Panc1 (cell line): Measurements from ENCODE around the gene IL17RE.

Experiments
- CTCF ChIP-seq: fragments of 450-650 bp; IDR thresholded peaks from 2 replicates; pipeline ENCODE4 v1.5.1; 2017; ENCODE audit warnings: mild to moderate bottlenecking
- POLR2AphosphoS5 ChIP-seq: IDR thresholded peaks from 2 replicates; pipeline ENCODE4 v1.6.1; 2012; ENCODE audit warnings: mild to moderate bottlenecking, low read depth, low read length, moderate library complexity
- REST ChIP-seq, 2 experiments: IDR thresholded peaks; 2 replicates each; pipeline ENCODE4 v1.6.1; 2011 to 2012; ENCODE audit warnings: low read depth in 2 of 2, control low read depth in 1 of 2, low read length in 1 of 2, mild to moderate bottlenecking in 1 of 2, moderate library complexity in 1 of 2; ENCODE audit not compliant: insufficient read depth in 1 of 2
- TCF7L2 ChIP-seq: IDR thresholded peaks from 2 replicates; pipeline ENCODE4 v1.6.1; 2011; ENCODE audit warnings: mild to moderate bottlenecking, low read depth, low read length, inconsistent platforms

GRCh38 chr3:9932535-9932842, 29.8 kb downstream of the IL17RE start:
- TF ChIP-seq TCF7L2 (no peak), CTCF (no peak), POLR2AphosphoS5 (no peak), REST (IDR thresholded peaks at IDR 0.05; ENCODE audit: insufficient read depth in 1 of 2, low read depth in 2 of 2, low read length in 1 of 2) (no peak)
